Panc1 (cell line): ENCODE measurements around the gene AATK.

Source experiments
- REST ChIP-seq, 2 experiments: IDR thresholded peaks; 2 replicates each; pipeline ENCODE4 v1.6.1; 2011 to 2012; ENCODE audit warnings: low read depth in 2 of 2, control low read depth in 1 of 2, low read length in 1 of 2, mild to moderate bottlenecking in 1 of 2, moderate library complexity in 1 of 2; ENCODE audit not compliant: insufficient read depth in 1 of 2
- SIN3A ChIP-seq: IDR thresholded peaks from 2 replicates; pipeline ENCODE4 v1.6.1; 2012; ENCODE audit warnings: low read depth, mild to moderate bottlenecking, low read length, moderate library complexity, borderline replicate concordance; ENCODE audit not compliant: insufficient read depth

GRCh38 chr17:81194225-81194760, 28.3 kb upstream of the AATK start:
- TF ChIP-seq SIN3A (no peak), REST (IDR thresholded peaks at IDR 0.05; ENCODE audit: insufficient read depth in 1 of 2, low read depth in 2 of 2, low read length in 1 of 2) (no peak)
